Heart left ventricle (tissue), 16 donors: ENCODE results near the gene BATF3. TPM values are rescaled to one million over a fixed set of nuclear protein-coding genes. Genes with fewer than 3 reads are reported as not detected.

ENCODE experiments used
- ATAC-seq, 4 donors: fragments of 200-7000 bp; cut with Tn5 transposase; one replicate each; pipeline ENCODE4 v1.9.1; 2020 to 2022; ENCODE audit warnings: moderate library complexity in 4 of 4, mild to moderate bottlenecking in 3 of 4, moderate number of reproducible peaks in 1 of 4
- DNase-seq, 5 donors: peaks; one replicate each; pipeline ENCODE4 v3.0.0-alpha.2; 2020
- H3K27ac ChIP-seq, 12 donors: fragments of 200-600 bp; sonication (generic) in 4 of 12; one replicate each; pipeline versions ENCODE4 v1.5.0 to v1.8.0; 2016 to 2022; ENCODE audit warnings: mild to moderate bottlenecking in 2 of 12
- H3K27me3 ChIP-seq, 9 donors: fragments of 200-600 bp; sonication (generic) in 2 of 9; one replicate each; pipeline versions ENCODE4 v1.5.1 to v1.8.0; 2016 to 2022; ENCODE audit warnings: mild to moderate bottlenecking in 3 of 9
- H3K36me3 ChIP-seq, 9 donors: fragments of 200-600 bp; sonication (generic) in 2 of 9; one replicate each; pipeline versions ENCODE4 v1.5.0 to v1.8.0; 2018 to 2022; ENCODE audit warnings: mild to moderate bottlenecking in 2 of 9
- H3K4me1 ChIP-seq, 12 donors: fragments of 200-600 bp; sonication (generic) in 4 of 12; one replicate each; pipeline versions ENCODE4 v1.5.0 to v1.8.0; 2016 to 2022; ENCODE audit warnings: mild to moderate bottlenecking in 3 of 12
- H3K4me3 ChIP-seq, 12 donors: fragments of 200-600 bp; sonication (generic) in 4 of 12; one replicate each; pipeline versions ENCODE4 v1.5.0 to v1.8.0; 2017 to 2022; ENCODE audit warnings: mild to moderate bottlenecking in 9 of 12, moderate library complexity in 4 of 12
- H3K9me3 ChIP-seq, 12 donors: fragments of 200-600 bp; sonication (generic) in 4 of 12; one replicate each; pipeline versions ENCODE4 v1.5.0 to v1.8.0; 2016 to 2022; ENCODE audit warnings: mild to moderate bottlenecking in 1 of 12
- CTCF ChIP-seq, 12 donors: fragments of 200-600 bp; sonication (generic) in 4 of 12; IDR thresholded peaks; one replicate each; pipeline versions ENCODE4 v1.5.0 to v1.8.0; 2018 to 2022; ENCODE audit warnings: antibody characterized with exemption in 12 of 12, mild to moderate bottlenecking in 5 of 12
- POLR2A ChIP-seq, 2 donors: fragments of 450-650 bp; IDR thresholded peaks; one replicate each; pipeline ENCODE4 v1.6.1; 2017; ENCODE audit warnings: antibody characterized with exemption in 2 of 2, mild to moderate bottlenecking in 2 of 2, moderate library complexity in 2 of 2
- WGBS, 4 donors: extraction: QIAGEN DNeasy Blood & Tissue Kit in 2 of 4; methylation state at CpG; one replicate each; pipeline versions ENCODE4 v1.1.5 to v1.1.7; 2013 to 2018; 5-methylcytosine and 5-hydroxymethylcytosine counted together
- intact Hi-C, 10 donors: fragments of 100-400 bp; cut with DNase I; formaldehyde crosslinking; loops; one replicate each; pipeline versions ENCODE4 v1.11.1 to v1.14.2; 2022
- polyA plus RNA-seq, 2 donors: library from polyadenylated mRNA; stranded (reverse); fragments of 200-250 nt; gene quantifications; one replicate each; pipeline ENCODE4 v1.2.3, GENCODE V29; 2013
- total RNA-seq, 9 donors: library from RNA; depleted of rRNA in 2 of 9; stranded (reverse); fragments of >200 nt in 2 of 9; fragmentation: NEBNext Ultra II Directional in 3 of 9; extraction: Animal tissue kit (Norgen Biotek cat#: 25700) in 3 of 9; gene quantifications; one replicate each; pipeline versions ENCODE4 v1.1.0 to v1.2.4, GENCODE V29; 2016 to 2023
- donor health status: ischemic (EF 13 %, LVEDD 7.1; RV severe dilation, severe dysfunction).
- donor health status: healthy with polysubstance abuse.
- donor health status: DM: no; HTN: yes; CAD: no.
- donor health status: DM: no; HTN: no; CAD: no.
- donor health status: ischemic (EF 25% LVEDD 6.9; RV normal size, moderate dysfunction).
- donor health status: ischemic (EF 25% LVEDD 5.7; RV mildly dilated, moderate dysfunction).
- donor health status: healthy.
- donor health status: DM: yes; HTN: yes; CAD: no.
- donor health status: ischemic (EF 35%, LVEDD 5.7; RV mildly dilated, moderate dysfunction).
- donor health status: nonischemic (EF 11% LVEDD 7.7; RV severe dilation, severe dysfunction).
- donor health status: DM: yes; HTN: yes; CAD: no.
- donor health status: PGD.
- donor health status: ischemic (EF 29% LVEDD 5.4; RV normal size, mild dysfunction).
- donor health status: nonischemic (EF 23%, LVEDD 6.1; RV moderate dilation, normal function).

The BATF3 gene
- total and polyA plus RNA-seq, 11 donors = 0.50 to 8.9 (median 1.2) TPM; not detected in 1

- TF ChIP-seq POLR2A (IDR thresholded peaks at IDR 0.05) (no peak), CTCF (IDR thresholded peaks at IDR 0.05) (no peak)
- intact Hi-C loops = no loop called here
- WGBS, 4 donors = 74 to 83% (median 75%) methylated on average over 13 of the region's 13 CpGs
- peaks cover 0 to 35% (median 3%) of the 10 kb centered on the region in 9 donors for H3K27me3 ChIP-seq
- peaks cover 0 to 32% (median 15%) of the 10 kb centered on the region in 12 donors for H3K4me1 ChIP-seq
- peaks cover 0 to 6% (median 0%) of the 10 kb centered on the region in 9 donors for H3K36me3 ChIP-seq
- no peak overlapping the region for H3K4me3 ChIP-seq
- no peaks in the 10 kb centered on the region for H3K9me3 ChIP-seq
- ATAC-seq = no peak
- no peak overlapping the region for H3K27ac ChIP-seq
- no peak for DNase-seq
These were observed 2.8 kb downstream of the BATF3 start for GRCh38 chr1:212696721-212697331.

- no peak for ATAC-seq
- WGBS, 4 donors = 93 to 97% (median 94%) methylated on average over 9 of the region's 9 CpGs
- TF ChIP-seq POLR2A (IDR thresholded peaks at IDR 0.05) (no peak), CTCF (IDR thresholded peaks at IDR 0.05) (no peak)
- DNase-seq = no peak
- peaks cover 0 to 31% (median 0%) of the 10 kb centered on the region in 9 donors for H3K27me3 ChIP-seq
- peaks cover 0 to 4% (median 0%) of the 10 kb centered on the region in 12 donors for H3K4me1 ChIP-seq
- peaks cover 0 to 6% (median 0%) of the 10 kb centered on the region in 9 donors for H3K36me3 ChIP-seq
- no peaks in the 10 kb centered on the region for H3K9me3 ChIP-seq
- no peak overlapping the region for H3K27ac ChIP-seq
- no peak overlapping the region for H3K4me3 ChIP-seq
- intact Hi-C loops = no loop called here
These were observed 6.6 kb downstream of the BATF3 start for GRCh38 chr1:212692774-212693644.

- 86 to 90% (median 87%) methylated on average over 9 of the region's 9 CpGs for WGBS, 4 donors
- Histone ChIP-seq H3K4me3 (no peak overlapping the region), H3K27ac (no peak overlapping the region), H3K36me3 (peaks cover 0 to 6% (median 0%) of the 10 kb centered on the region in 9 donors), H3K4me1 (peaks cover 0 to 4% (median 0%) of the 10 kb centered on the region in 12 donors), H3K27me3 (peaks cover 0 to 17% (median 0%) of the 10 kb centered on the region in 9 donors), H3K9me3 (no peaks in the 10 kb centered on the region)
- no peak for ATAC-seq
- TF ChIP-seq POLR2A (IDR thresholded peaks at IDR 0.05) (no peak), CTCF (IDR thresholded peaks at IDR 0.05) (no peak)
- intact Hi-C loops = no loop called here
- no peak for DNase-seq
These were observed 8.0 kb downstream of the BATF3 start for GRCh38 chr1:212691561-212692071.
